GM19452 (cell line): ENCODE measurements around the gene DHX57.

Experiments
- ATAC-seq: cut with Tn5 transposase; IDR thresholded peaks from one replicate; pipeline ENCODE4 v1.9.1; 2021; ENCODE audit not compliant: unreplicated experiment

The DHX57 gene

GRCh38 chr2:38754506-38754905, 121.2 kb downstream of the DHX57 start:
- no peak for ATAC-seq

DNA sequence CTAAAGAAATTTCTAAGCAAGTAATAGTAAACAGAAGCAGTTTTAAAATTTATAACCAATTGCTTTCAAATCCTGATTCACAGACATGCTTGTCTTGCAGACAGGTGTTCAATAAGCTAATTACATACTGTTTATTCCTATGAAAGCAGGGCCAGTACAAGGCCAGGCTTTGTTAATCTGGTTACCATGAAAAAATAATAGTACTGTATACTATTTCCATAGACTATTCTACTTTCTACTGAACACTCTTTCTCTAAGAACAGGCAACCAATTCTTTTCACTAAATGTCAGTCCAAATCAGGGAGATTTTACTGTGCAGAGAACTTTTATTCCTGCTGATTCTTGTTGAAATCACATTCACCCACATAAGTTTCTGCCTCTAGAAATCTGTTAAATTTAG, 121.7 kb downstream of the DHX57 start:
- ATAC-seq: no peak

GRCh38 chr2:38751596-38752410, 123.9 kb downstream of the DHX57 start:
- no peak for ATAC-seq

GRCh38 chr2:38750891-38751595, 124.7 kb downstream of the DHX57 start, which contains the start of gene SRSF7:
SRSF7 (minus strand) TSS chr2:38751361; CDS start chr2:38751256, 105 bp downstream.
- ATAC-seq: peak; percentile 74

DNA sequence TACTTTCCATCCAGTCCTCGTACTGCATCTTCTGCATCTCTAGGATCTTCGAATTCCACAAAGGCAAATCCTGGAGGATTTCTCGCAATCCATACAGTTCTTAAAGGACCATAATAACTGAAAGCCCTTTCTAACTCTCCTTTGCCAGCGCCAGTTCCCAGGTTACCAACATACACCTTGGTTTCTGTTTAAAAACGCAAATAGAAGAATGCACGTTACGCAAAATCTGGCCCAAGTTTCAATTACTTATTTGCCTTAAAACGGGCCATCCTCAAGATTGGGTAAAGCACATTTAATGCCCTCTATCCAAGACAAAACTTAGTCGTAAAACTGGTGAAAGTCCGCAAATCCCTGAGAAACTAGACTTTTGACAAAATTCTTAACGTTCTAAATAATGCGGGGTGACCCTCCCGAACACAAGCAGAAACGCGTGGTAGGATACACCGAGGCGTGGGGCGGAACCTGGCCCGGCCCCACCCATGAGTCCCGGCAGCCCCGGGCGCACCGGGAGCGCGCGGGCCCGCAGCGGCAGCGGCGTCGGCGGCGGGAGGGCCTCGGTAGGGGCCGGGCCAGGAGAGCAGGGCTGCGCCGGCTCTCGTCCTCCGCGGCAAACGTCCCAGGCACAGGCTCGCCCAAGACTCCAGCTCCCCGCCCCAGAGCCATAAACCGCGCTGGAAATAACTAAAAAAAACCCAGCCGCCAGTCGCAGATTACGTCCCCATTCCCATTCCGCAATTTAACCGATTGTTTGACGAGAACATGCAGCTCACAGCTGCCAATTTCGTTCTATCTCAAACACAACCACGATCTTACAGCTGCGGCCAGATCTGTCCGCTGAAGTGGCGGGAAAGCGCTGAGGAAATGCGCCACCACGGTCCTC, 125.5 kb downstream of the DHX57 start:
- peak; percentile 37 for ATAC-seq

DNA sequence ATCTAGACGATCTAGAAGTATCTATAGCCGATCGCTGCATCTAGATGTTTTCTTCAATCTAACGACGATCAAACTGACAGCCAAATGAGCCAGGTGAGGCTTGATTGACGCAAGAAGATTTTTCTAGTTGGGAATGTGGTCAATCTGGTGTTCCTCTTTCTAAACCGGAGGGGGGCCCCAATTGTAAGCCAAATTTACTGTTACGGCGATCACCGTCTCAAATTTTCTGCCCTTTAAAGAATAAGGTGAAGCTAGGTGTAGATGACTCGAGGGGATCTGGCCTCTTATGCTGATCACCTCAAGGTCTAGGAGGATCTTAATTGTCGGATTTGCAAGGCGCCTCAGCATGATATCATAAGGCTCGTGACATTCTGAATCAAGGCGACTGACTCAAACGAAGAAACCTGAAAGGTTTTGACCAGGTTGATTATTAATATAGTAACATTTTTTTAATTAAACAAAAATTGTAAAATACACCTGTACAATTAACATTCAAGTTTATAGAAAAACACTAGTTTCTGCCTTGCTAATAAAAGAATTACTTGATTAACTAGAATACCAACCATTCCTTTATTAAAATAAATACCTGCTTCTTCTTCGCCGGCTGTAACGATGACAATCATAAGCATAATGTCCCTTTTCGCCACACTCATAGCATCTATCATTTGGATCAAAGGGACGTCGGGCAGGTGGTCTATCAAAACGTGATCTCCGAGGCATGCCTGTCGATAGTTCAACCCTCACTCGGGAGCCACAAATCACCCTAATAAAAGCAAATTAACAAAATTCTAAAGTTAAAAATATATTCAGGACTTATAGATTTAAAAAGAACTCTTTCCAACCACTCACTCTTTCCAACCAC, 126.6 kb downstream of the DHX57 start:
- ATAC-seq: no peak

GRCh38 chr2:38748391-38748790, 127.3 kb downstream of the DHX57 start:
- no peak for ATAC-seq

GRCh38 chr2:38747819-38748218, 127.9 kb downstream of the DHX57 start:
- no peak for ATAC-seq
